BE2C (cell line): ENCODE results near the gene ARHGAP24.

ENCODE experiments used
- DNase-seq: peaks from one replicate; pipeline ENCODE4 v3.0.0-alpha.2; 2020
- H3K27me3 ChIP-seq: fragments of 250-450 bp; sonication (Bioruptor Pico); 2 replicates; pipeline ENCODE4 v1.5.1; 2020; ENCODE audit warnings: mild to moderate bottlenecking
- H3K36me3 ChIP-seq: fragments of 250-450 bp; sonication (Bioruptor Pico); 2 replicates; pipeline ENCODE4 v1.5.1; 2020; ENCODE audit warnings: mild to moderate bottlenecking
- H3K4me1 ChIP-seq: fragments of 250-450 bp; sonication (Bioruptor Pico); 2 replicates; pipeline ENCODE4 v1.5.1; 2020
- H3K4me3 ChIP-seq: 2 replicates; pipeline ENCODE4 v1.5.1; 2011; ENCODE audit warnings: low read depth, low read length
- H3K9me3 ChIP-seq: fragments of 250-450 bp; sonication (Bioruptor Pico); 2 replicates; pipeline ENCODE4 v1.5.1; 2020
- CTCF ChIP-seq: IDR thresholded peaks from 2 replicates; pipeline ENCODE4 v1.5.1; 2012; ENCODE audit warnings: mild to moderate bottlenecking, low read depth, low read length

The ARHGAP24 gene

GRCh38 chr4:85688055-85688740, 213.2 kb downstream of the ARHGAP24 start:
- no peaks in the 10 kb centered on the region for H3K4me1 ChIP-seq
- DNase-seq: no peak
- no peaks in the 10 kb centered on the region for H3K36me3 ChIP-seq
- TF ChIP-seq CTCF: no peak
- no peaks in the 10 kb centered on the region for H3K9me3 ChIP-seq
- no peak overlapping the region for H3K4me3 ChIP-seq
- no peaks in the 10 kb centered on the region for H3K27me3 ChIP-seq

GRCh38 chr4:85696661-85697060, 221.7 kb downstream of the ARHGAP24 start:
- no peak for TF ChIP-seq CTCF
- DNase-seq: no peak
- H3K9me3 ChIP-seq: no peaks in the 10 kb centered on the region

GRCh38 chr4:85697854-85698253, 222.9 kb downstream of the ARHGAP24 start:
- Histone ChIP-seq H3K36me3 (no peaks in the 10 kb centered on the region), H3K4me3 (no peak overlapping the region), H3K27me3 (no peaks in the 10 kb centered on the region), H3K4me1 (no peaks in the 10 kb centered on the region), H3K9me3 (no peaks in the 10 kb centered on the region)
- no peak for DNase-seq
- no peak for TF ChIP-seq CTCF

More at GRCh38 chr4:85696661-85697060, 221.7 kb downstream of the ARHGAP24 start:
- H3K27me3 ChIP-seq: no peaks in the 10 kb centered on the region
- no peaks in the 10 kb centered on the region for H3K4me1 ChIP-seq
- H3K4me3 ChIP-seq: no peak overlapping the region
- H3K36me3 ChIP-seq: no peaks in the 10 kb centered on the region

- no peak for DNase-seq
- no peaks in the 10 kb centered on the region for H3K4me1 ChIP-seq
- H3K27me3 ChIP-seq: no peaks in the 10 kb centered on the region
- no peak overlapping the region for H3K4me3 ChIP-seq
- H3K9me3 ChIP-seq: no peaks in the 10 kb centered on the region
- H3K36me3 ChIP-seq: no peaks in the 10 kb centered on the region
- TF ChIP-seq CTCF: no peak
These were observed 225.4 kb downstream of the ARHGAP24 start for GRCh38 chr4:85700362-85700761.

GRCh38 chr4:85701861-85702321, 226.9 kb downstream of the ARHGAP24 start:
- H3K27me3 ChIP-seq: no peaks in the 10 kb centered on the region
- H3K9me3 ChIP-seq: no peaks in the 10 kb centered on the region
- no peak for DNase-seq
- no peak overlapping the region for H3K4me3 ChIP-seq
- H3K4me1 ChIP-seq: no peaks in the 10 kb centered on the region
- no peak for TF ChIP-seq CTCF
- no peaks in the 10 kb centered on the region for H3K36me3 ChIP-seq

GRCh38 chr4:85703096-85703495, 228.1 kb downstream of the ARHGAP24 start:
- DNase-seq: no peak
- H3K36me3 ChIP-seq: no peaks in the 10 kb centered on the region
- TF ChIP-seq CTCF: no peak
- H3K27me3 ChIP-seq: no peaks in the 10 kb centered on the region
- H3K9me3 ChIP-seq: no peaks in the 10 kb centered on the region
- H3K4me3 ChIP-seq: no peak overlapping the region
- H3K4me1 ChIP-seq: no peaks in the 10 kb centered on the region
